GM21737 (cell line): ENCODE measurements around the gene SPAG16.

Experiments
- ATAC-seq: cut with Tn5 transposase; IDR thresholded peaks from one replicate; pipeline ENCODE4 v1.9.1; 2021; ENCODE audit warnings: mild to moderate bottlenecking, moderate library complexity; ENCODE audit not compliant: unreplicated experiment

The SPAG16 gene

GRCh38 chr2:214135966-214136365 is 851.7 kb downstream of the SPAG16 start:
- no peak for ATAC-seq

GRCh38 chr2:214138779-214139178 is 854.5 kb downstream of the SPAG16 start:
- no peak for ATAC-seq

GRCh38 chr2:214139630-214140284 is 855.5 kb downstream of the SPAG16 start:
- ATAC-seq: no peak

GRCh38 chr2:214156971-214157370 is 872.7 kb downstream of the SPAG16 start:
- ATAC-seq: no peak

- no peak for ATAC-seq
These were observed 874.6 kb downstream of the SPAG16 start for GRCh38 chr2:214158851-214159250.

GRCh38 chr2:214169281-214169680 is 885.0 kb downstream of the SPAG16 start:
- no peak for ATAC-seq

GRCh38 chr2:214169736-214170135 is 885.5 kb downstream of the SPAG16 start:
- no peak for ATAC-seq

- ATAC-seq: no peak
These were observed 890.3 kb downstream of the SPAG16 start for GRCh38 chr2:214174563-214174962.

- ATAC-seq: no peak
These were observed 895.8 kb downstream of the SPAG16 start for GRCh38 chr2:214180071-214180470.

- no peak for ATAC-seq
These were observed 896.4 kb downstream of the SPAG16 start for GRCh38 chr2:214180686-214181085.

- ATAC-seq: no peak
These were observed 900.2 kb downstream of the SPAG16 start for GRCh38 chr2:214184461-214184860.

- ATAC-seq: no peak
These were observed 901.3 kb downstream of the SPAG16 start for GRCh38 chr2:214185546-214185945.

GRCh38 chr2:214192711-214193110 is 908.4 kb downstream of the SPAG16 start:
- no peak for ATAC-seq

GRCh38 chr2:214193943-214194342 is 909.7 kb downstream of the SPAG16 start:
- ATAC-seq: no peak

- no peak for ATAC-seq
These were observed 912.0 kb downstream of the SPAG16 start for GRCh38 chr2:214196260-214196659.

- ATAC-seq: no peak
These were observed 917.6 kb downstream of the SPAG16 start for GRCh38 chr2:214201892-214202291.

GRCh38 chr2:214203214-214203613 is 919.0 kb downstream of the SPAG16 start:
- no peak for ATAC-seq

- ATAC-seq: no peak
These were observed 919.6 kb downstream of the SPAG16 start for GRCh38 chr2:214203744-214204289.

GRCh38 chr2:214215107-214215506 is 930.8 kb downstream of the SPAG16 start:
- no peak for ATAC-seq

- ATAC-seq: no peak
These were observed 932.9 kb downstream of the SPAG16 start for GRCh38 chr2:214217136-214217535.

GRCh38 chr2:214217599-214217998 is 933.3 kb downstream of the SPAG16 start:
- no peak for ATAC-seq

- ATAC-seq: no peak
These were observed 936.0 kb downstream of the SPAG16 start for GRCh38 chr2:214220251-214220650.

GRCh38 chr2:214226061-214226460 is 941.8 kb downstream of the SPAG16 start:
- no peak for ATAC-seq
